ENCODE measurements around the gene SPART. TPM values are rescaled to one million over a fixed set of nuclear protein-coding genes. Genes with fewer than 3 reads are reported as not detected.

The SPART gene
- total RNA-seq, 1 experiment from 2014 or later = 60.6 TPM

- no peak overlapping the region for H2BK5ac ChIP-seq (ENCODE audit: insufficient read length, low read length)
- H3K4me1 Mint-ChIP-seq = peaks cover 0 to 2% of the 10 kb centered on the region in 2 experiments; a peak in 2 of 4 replicates
- no peak overlapping the region for H3K4me3 Mint-ChIP-seq
- no CpG with 5 or more reads among the region's 2 CpGs for WGBS (ENCODE audit: extremely low coverage, insufficient read length, low lambda C conversion rate)
- peaks cover 0 to 3% of the 10 kb centered on the region in 2 experiments; a peak in 1 of 5 replicates for H3K9me3 Mint-ChIP-seq
- H3T11ph ChIP-seq (ENCODE audit: low read length) = no peak overlapping the region
- H4K91ac ChIP-seq (ENCODE audit: insufficient read length, low read depth, low read length) = no peak overlapping the region
- no peaks in the 10 kb centered on the region for H3K79me2 ChIP-seq (ENCODE audit: insufficient read depth, low read length)
- no peak overlapping the region for H3K27ac ChIP-seq (ENCODE audit: insufficient read length, low read depth, low read length)
- H3K4ac ChIP-seq (ENCODE audit: low read depth, low read length) = no peak overlapping the region
- H2BK20ac ChIP-seq (ENCODE audit: low read depth, low read length, poor library complexity, severe bottlenecking) = no peak overlapping the region
- no peak overlapping the region for H4K5ac ChIP-seq (ENCODE audit: insufficient read length, low read depth, low read length)
- H4K20me1 ChIP-seq (ENCODE audit: control insufficient read depth, insufficient read depth, insufficient read length) = no peaks in the 10 kb centered on the region
- no peak overlapping the region for H3K27ac Mint-ChIP-seq
- H3K9ac ChIP-seq (ENCODE audit: extremely low read depth, insufficient read length, low read length) = no peak overlapping the region
- H3K18ac ChIP-seq (ENCODE audit: insufficient read length, low read depth, low read length) = no peak overlapping the region
- no peak overlapping the region for H2AK5ac ChIP-seq (ENCODE audit: insufficient read length, low read length)
- no peak overlapping the region for H3K4me2 ChIP-seq (ENCODE audit: insufficient read depth, insufficient read length, low read length)
- H3K14ac ChIP-seq (ENCODE audit: insufficient read depth, low read length) = no peak overlapping the region
- H3K56ac ChIP-seq (ENCODE audit: insufficient read length, low read depth, low read length) = no peak overlapping the region
- no peak for DNase-seq
- peaks cover 0 to 4% (median 3%) of the 10 kb centered on the region in 3 experiments; a peak in 3 of 7 replicates for H3K36me3 Mint-ChIP-seq (ENCODE audit: insufficient read depth in 1 of 3, low read depth in 3 of 3)
- H2BK12ac ChIP-seq (ENCODE audit: insufficient read length, low read depth, low read length) = no peak overlapping the region
- no peaks in the 10 kb centered on the region for H3K9me3 ChIP-seq (ENCODE audit: control insufficient read depth, low read depth, low read length)
- H3K4me1 ChIP-seq (ENCODE audit: insufficient read depth, low read length) = no peaks in the 10 kb centered on the region
- no peak overlapping the region for H2AFZ ChIP-seq (ENCODE audit: low read length)
- H3K27me3 ChIP-seq (ENCODE audit: insufficient read depth, low read length) = no peaks in the 10 kb centered on the region
- H3K79me1 ChIP-seq (ENCODE audit: insufficient read depth, low read depth, low read length, poor library complexity, severe bottlenecking) = no peaks in the 10 kb centered on the region
- TF ChIP-seq CTCF (conservative IDR thresholded peaks at IDR 0.05) = no peak
- H3K23ac ChIP-seq (ENCODE audit: insufficient read length, low read depth, low read length) = no peak overlapping the region
- H4K8ac ChIP-seq (replicated peaks; ENCODE audit: insufficient read length, low read depth, low read length) = no peak overlapping the region
- H3K27me3 Mint-ChIP-seq (ENCODE audit: low read depth) = peaks cover 2% of the 10 kb centered on the region; the same call in 1 of the 2 replicates
- H2BK15ac ChIP-seq (ENCODE audit: low read depth, low read length) = no peak overlapping the region
- no peak overlapping the region for H2BK120ac ChIP-seq (ENCODE audit: low read depth, low read length, poor library complexity, severe bottlenecking)
- H3K23me2 ChIP-seq (ENCODE audit: insufficient read length, low read depth, low read length, poor library complexity, severe bottlenecking) = no peaks in the 10 kb centered on the region
Measured at GRCh38 chr13:36355632-36356031, 9.4 kb upstream of the SPART start.

Data from H9 (cell line).